ENCODE results near the gene ARHGAP26.

Gene ARHGAP26

GRCh38 chr5:143023411-143024096 lies 253.4 kb downstream of the ARHGAP26 start:
- no peak for DNase-seq

DNA sequence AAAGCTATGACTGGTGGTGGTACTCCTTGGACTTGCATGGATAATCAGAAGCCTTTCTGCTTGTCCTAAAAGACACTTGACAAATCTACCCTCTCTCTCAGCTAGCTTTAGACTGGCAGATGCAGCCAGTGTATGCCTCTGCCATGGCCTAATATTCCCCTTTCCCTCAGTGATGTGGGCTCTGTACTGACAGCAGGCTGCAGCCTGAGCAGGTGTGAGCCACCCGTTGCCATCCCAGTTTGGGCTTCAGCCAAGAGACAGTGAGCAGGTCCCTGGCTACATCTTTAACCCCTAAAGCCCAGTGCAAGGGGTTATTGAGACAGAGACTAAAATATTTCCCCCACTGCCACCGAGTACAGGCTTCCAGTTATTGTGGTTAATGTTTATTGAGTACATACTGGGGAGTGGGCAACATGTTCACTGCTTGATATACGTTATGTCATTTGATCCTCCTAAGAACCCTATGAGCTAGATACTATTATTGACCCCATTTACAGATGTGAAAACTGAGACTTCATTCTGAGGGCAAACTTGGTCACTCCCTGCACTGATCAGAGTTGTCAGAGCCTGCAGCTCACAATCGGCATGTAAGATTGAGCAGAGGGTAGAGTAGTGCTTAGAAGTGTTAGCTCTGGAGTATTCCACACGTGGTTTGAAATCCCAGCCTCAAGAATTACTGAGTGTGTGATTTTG lies 254.2 kb downstream of the ARHGAP26 start:
- DNase-seq: no peak

DNA sequence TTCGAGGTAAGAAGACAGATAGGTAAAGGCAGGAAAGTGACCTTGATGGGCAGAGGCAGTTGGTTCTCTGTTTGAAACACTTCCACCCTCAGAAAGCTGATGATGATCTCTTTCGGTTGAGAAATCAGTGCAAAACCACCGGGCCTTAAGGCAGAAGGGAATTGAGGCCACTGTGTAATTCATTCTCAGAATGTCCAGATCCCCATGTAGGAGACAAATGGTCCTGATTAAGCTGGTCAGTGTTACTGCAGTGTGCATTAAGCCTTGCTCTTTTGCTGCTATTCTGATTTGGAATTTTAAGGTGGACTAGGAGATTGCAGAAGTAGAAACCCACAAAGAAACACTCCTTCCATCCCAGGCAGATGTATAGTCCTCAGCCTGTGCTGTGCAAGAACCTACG lies 255.2 kb downstream of the ARHGAP26 start:
- DNase-seq: peak in 1 of 2 donors; percentile 52

- DNase-seq: no peak
Observed at GRCh38 chr5:143025971-143026370, 255.8 kb downstream of the ARHGAP26 start.

DNA sequence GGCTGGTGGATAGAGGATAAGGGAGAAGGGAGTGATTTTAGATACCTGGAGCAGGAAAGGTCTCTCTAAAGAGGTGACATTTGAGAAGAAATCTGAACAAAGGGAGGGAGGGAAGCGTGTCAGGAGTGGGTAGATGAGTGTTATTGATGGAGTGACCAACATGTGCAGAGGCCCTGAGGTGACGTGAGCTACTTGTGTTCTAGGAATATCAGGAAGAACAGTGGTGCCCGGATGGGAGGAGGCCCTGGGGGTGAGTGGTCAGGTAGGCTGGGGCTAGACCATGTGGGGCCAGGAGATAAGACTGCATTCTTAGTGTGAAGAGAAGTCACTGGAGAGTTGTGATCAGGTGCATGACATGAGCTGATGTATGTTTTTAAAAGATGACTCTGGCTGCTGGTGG lies 256.2 kb downstream of the ARHGAP26 start:
- DNase-seq: no peak

DNA sequence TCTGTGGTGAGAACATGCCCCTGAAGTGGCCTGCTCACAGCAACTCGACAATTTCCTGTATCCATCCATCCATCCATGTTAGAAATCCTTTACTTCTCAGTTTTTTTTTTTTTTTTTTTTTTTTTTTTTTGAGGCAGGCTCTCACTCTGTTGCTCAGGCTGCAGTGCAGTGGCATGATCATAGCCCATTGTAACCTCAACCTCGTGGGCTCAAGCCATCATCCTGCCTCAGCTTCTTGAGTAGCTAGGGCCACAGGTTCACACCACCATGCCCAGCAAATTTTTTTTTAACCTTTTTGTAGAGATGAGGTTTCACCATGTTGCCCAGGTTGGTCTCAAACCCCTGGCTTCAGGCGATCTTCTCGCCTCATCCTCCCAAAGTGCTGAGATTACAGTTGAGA lies 259.1 kb downstream of the ARHGAP26 start:
- no peak for DNase-seq

GRCh38 chr5:143030349-143030748 lies 260.2 kb downstream of the ARHGAP26 start:
- no peak for DNase-seq

GRCh38 chr5:143031781-143032580 lies 261.8 kb downstream of the ARHGAP26 start:
- DNase-seq: no peak

- DNase-seq: no peak
Observed at GRCh38 chr5:143032581-143032836, 262.3 kb downstream of the ARHGAP26 start.

- peak in 1 of 2 donors; percentile 54 for DNase-seq
Observed at GRCh38 chr5:143033535-143034250, 263.5 kb downstream of the ARHGAP26 start.

DNA sequence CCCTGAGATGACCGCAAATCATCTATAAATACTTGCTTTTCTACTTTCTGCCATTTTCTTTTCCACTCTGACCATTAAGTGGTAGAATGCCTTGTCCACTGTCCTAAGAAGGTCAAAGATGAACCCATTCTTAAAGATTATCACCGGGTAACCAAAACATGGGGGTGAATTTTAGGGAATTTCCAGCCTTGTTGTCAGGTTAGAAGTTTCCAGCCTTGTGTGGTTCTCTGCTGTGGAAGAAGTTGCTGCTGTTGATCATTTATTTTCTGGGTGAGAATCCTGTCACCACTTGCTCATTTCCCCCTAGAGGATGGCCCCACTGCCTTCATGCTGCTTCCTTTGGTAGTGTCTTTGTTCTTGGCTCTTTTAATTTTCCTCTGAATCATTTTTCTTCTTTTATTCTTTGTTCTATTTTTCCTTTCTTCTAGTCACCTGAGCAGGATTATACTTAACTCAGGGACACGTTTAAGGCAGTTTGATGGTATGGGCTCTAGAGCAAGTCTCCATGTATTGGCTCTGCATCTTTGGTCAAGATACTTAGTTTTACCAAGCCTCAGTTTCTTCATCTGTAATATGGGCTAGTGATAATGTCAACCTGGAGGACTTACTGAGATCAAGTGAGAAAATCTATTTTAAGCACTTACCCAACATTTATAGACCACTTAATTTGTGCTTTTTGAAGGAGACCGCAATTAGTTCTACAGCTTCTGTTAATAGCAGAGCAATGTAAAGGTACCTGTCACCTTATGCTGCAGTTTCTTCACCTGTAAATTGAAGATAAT lies 266.2 kb downstream of the ARHGAP26 start:
- peak; percentile 46 to 54 for DNase-seq

DNA sequence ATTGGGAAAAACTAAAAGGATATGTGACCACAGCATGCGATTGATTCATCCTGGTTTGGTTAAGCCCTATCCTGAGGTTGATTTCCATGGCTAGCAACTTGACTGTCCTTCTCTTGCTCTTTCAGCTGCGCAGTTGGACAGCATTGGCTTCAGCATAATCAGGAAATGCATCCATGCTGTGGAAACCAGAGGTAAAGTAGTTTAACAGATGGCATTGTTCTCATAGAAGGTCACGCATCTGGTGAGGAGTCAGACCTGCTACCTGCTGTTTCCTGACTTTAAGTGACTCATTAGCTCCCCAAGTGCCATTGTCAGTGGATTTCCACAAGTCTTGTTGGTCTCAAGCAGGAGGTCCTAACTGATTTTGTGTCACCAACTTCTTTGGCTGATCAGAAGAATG lies 266.9 kb downstream of the ARHGAP26 start:
- no peak for DNase-seq

GRCh38 chr5:143037708-143038107 lies 267.5 kb downstream of the ARHGAP26 start:
- no peak for DNase-seq

DNA sequence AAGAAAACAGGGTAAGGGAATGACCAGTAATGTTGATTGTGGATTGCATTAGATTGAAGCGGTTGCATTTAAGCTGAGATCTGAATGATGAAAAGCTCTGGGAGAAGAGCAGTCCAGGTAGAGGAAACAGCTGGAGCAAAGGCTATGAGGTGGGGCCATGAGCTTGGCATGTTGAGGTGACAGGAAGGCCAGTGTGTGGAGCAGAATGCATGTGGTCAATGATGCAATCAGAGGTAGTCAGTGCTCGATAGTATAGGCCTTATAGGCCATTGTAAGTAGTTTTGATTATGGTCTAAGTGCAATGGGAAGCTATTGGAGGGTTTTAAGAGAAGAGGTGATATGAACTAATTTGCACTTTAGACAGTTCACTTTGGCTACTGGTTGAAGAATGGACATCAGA lies 270.4 kb downstream of the ARHGAP26 start:
- DNase-seq: no peak

GRCh38 chr5:143041461-143041860 lies 271.3 kb downstream of the ARHGAP26 start:
- DNase-seq: no peak

GRCh38 chr5:143041972-143042770 lies 272.0 kb downstream of the ARHGAP26 start:
- DNase-seq: no peak

DNA sequence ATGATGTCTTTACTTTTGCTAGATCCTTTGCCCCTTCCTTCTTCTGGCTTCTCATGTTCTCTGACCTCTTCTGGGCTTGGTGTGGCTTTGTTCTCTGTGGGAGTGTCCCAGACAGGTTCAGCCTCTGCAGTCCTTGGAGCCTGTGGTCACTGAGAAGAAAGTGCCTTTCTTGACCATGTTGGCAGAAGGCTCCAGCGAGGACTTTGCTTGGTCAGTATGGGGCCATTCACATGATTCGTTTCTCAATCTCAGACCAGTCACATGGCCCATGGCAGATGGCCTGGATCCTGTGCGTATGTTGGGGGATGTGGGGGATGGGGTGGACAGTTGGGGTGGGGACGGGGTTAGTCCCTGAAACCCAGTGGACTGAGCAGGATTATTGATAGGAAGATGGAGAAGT lies 274.1 kb downstream of the ARHGAP26 start:
- no peak for DNase-seq

DNA sequence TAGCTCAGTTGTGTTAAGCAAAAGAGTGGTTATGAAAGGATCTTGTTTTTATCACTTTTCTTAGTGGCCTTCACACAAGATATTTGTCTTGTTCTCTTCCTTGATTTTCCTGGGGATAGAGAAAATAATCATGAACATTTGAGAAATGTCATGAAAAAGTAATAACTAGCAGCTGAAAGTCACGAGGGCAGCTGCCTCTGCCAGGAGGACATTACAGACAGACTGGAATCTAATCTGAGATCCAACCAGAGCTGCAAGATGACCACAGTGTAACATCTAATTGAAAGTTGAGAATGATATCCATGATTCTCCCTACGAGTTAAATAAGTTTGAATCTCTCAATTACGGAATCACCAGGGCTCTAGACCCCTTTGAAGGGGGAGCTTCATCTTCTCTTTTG lies 274.9 kb downstream of the ARHGAP26 start:
- no peak for DNase-seq

DNA sequence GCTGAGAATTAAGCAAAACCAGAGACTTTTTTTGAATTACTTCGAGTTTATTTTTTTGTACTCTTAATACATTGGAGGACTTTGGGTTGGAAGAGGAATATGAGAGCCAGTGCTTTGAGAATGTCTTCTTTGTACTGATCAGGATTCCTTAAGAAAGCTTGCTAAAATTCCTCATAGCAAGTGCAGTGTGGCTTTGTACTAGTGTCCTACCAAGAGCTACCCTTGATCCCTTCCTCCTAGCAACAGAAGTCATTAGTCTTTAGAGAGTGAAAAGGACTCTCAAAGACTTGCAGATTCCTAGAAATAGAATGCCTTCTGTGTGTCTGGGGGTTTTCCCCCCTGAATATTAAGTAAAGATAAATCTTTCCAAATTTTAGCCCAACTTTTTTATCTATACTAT lies 276.1 kb downstream of the ARHGAP26 start:
- no peak for DNase-seq

- DNase-seq: no peak
Observed at GRCh38 chr5:143047091-143047490, 276.9 kb downstream of the ARHGAP26 start.

GRCh38 chr5:143050183-143050582 lies 280.0 kb downstream of the ARHGAP26 start:
- DNase-seq: no peak

All from inflammatory macrophage treated with lipopolysaccharide for 1 hour (primary cell).